Aorta (tissue), 5 donors: ENCODE measurements around the gene HTR4. TPM values are rescaled to one million over a fixed set of nuclear protein-coding genes. Genes with fewer than 3 reads are reported as not detected.
"Not testable (repeated sequence)": the region's sequence is repeated elsewhere in the genome, so short reads cannot be mapped to it uniquely, and the experiment has no call there.

Experiments
- ATAC-seq: fragments of 200-7000 bp; cut with Tn5 transposase; one replicate; pipeline ENCODE4 v1.9.1; 2022; ENCODE audit warnings: moderate library complexity; ENCODE audit not compliant: low FRiP score
- DNase-seq, 2 donors: peaks; one replicate each; pipeline ENCODE4 v3.0.0-alpha.2; 2020
- H3K27ac ChIP-seq, 2 donors: one replicate each; pipeline ENCODE4 v1.5.1; 2013; ENCODE audit warnings: low read length in 2 of 2, mild to moderate bottlenecking in 2 of 2, moderate library complexity in 2 of 2, control low read depth in 1 of 2, inconsistent platforms in 1 of 2, low read depth in 1 of 2
- H3K27me3 ChIP-seq, 2 donors: one replicate each; pipeline ENCODE4 v1.6.1; 2013; ENCODE audit warnings: control low read depth in 1 of 2, low read length in 1 of 2, mild to moderate bottlenecking in 1 of 2, moderate library complexity in 1 of 2; ENCODE audit not compliant: insufficient read depth in 2 of 2, control insufficient read depth in 1 of 2
- H3K36me3 ChIP-seq, 2 donors: one replicate each; pipeline ENCODE4 v1.6.1; 2013; ENCODE audit warnings: control low read depth in 1 of 2, low read length in 1 of 2, mild to moderate bottlenecking in 1 of 2; ENCODE audit not compliant: insufficient read depth in 2 of 2, control insufficient read depth in 1 of 2
- H3K4me1 ChIP-seq, 2 donors: one replicate each; pipeline ENCODE4 v1.6.1; 2013; ENCODE audit warnings: low read length in 2 of 2, control low read depth in 1 of 2, mild to moderate bottlenecking in 1 of 2, moderate library complexity in 1 of 2; ENCODE audit not compliant: insufficient read depth in 2 of 2, control insufficient read depth in 1 of 2
- H3K4me3 ChIP-seq, 2 donors: one replicate each; pipeline ENCODE4 v1.5.1; 2013; ENCODE audit warnings: low read length in 2 of 2, control low read depth in 1 of 2, mild to moderate bottlenecking in 1 of 2
- H3K9me3 ChIP-seq: one replicate; pipeline ENCODE4 v1.6.1; 2013; ENCODE audit warnings: mild to moderate bottlenecking, low read length; ENCODE audit not compliant: control insufficient read depth
- WGBS, 2 donors: extraction: QIAGEN DNeasy Blood & Tissue Kit; methylation state at CpG; one replicate each; pipeline ENCODE4 v1.1.7; 2013; 5-methylcytosine and 5-hydroxymethylcytosine counted together
- intact Hi-C, 2 donors: fragments of 100-400 bp; cut with DNase I; formaldehyde crosslinking; loops; one replicate each; pipeline versions ENCODE4 v1.14.2 to v1.15.0; 2022
- polyA plus RNA-seq, 2 donors: library from polyadenylated mRNA; stranded (reverse); fragments of 200-250 nt; gene quantifications; one replicate each; pipeline ENCODE4 v1.2.3, GENCODE V29; 2013
- total RNA-seq, 2 donors: library from RNA; stranded (reverse); fragmentation: NEBNext Ultra II Directional; extraction: Animal tissue kit (Norgen Biotek cat#: 25700); gene quantifications; one replicate each; pipeline ENCODE4 v1.2.1, GENCODE V29; 2021
- donor health status: healthy with polysubstance abuse.
- donor health status: Bipolar disorder and iron deficiency.
- donor health status: DM: no; HTN: no; CAD: no.
- donor health status: DM: no; HTN: no; CAD: no.
- donor health status: DM: yes; HTN: yes; CAD: no.

Gene HTR4
- total and polyA plus RNA-seq, 4 donors = 0.90 to 2.3 (median 1.5) TPM; not detected in 1

DNA sequence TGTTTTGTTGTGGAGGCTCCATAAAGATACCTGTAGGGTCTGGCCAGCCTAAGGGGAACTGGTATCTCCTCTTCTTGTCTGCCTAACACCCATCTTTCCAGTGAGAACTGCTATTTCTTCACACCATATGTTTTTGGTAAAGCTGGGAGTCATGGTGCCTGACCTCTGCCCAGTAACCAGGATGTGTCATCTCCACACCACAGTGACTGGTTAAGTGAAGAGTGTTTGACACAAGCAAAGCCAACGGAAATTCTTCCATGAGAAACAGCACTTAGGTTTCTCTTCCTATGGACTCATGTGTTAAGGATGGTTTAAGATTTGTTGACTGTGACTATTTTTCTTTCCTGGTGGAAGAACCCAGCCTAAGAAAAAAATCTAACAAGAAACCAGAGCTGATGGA lies 111.5 kb downstream of the HTR4 start:
- H3K4me3 ChIP-seq = no peak overlapping the region
- intact Hi-C loops = no loop called here
- no peak for ATAC-seq
- no peaks in the 10 kb centered on the region for H3K9me3 ChIP-seq
- H3K4me1 ChIP-seq = no peaks in the 10 kb centered on the region
- peaks cover 0 to 2% of the 10 kb centered on the region in 2 donors for H3K27me3 ChIP-seq
- H3K27ac ChIP-seq = no peak overlapping the region
- WGBS, 2 donors = 62 to 69% methylated on average over 1 of the region's 1 CpG
- DNase-seq = no peak
- no peaks in the 10 kb centered on the region for H3K36me3 ChIP-seq

DNA sequence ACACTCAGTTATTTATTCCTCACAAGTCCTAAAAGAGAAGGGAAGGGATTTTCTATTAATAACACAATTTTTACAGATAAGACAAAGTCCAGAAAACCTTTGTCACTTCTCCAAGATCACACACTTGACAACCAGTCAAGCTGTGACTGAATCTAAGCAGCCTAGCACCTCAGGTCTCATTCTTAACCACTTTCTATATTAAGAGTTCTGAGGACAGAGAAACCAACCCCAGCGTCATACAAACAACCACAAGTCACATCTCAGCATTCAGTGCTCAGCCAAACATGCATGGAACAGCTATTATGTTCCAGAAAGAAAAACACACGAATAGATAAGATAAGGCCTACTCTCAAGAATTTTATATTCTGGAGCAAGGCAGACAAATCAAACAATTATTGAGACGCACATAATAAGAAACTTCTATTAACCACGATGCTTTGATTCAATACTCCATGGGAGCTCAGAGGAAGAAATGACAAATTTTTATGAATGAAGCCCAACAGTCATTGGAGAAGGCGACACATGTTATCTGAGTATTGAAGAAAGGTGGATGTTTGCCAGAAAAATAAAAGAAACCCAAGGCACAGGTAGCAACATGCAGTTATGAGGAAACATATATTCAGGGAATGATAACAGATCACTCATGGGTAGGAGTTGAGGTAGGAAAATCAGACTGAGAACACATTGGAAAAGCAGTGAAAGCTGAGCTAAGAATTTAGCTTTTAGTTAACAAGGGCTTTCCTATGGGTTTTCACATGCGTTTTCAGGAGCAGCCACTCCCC lies 113.1 kb downstream of the HTR4 start:
- H3K27ac ChIP-seq = no peak overlapping the region
- WGBS, 2 donors = 47 to 54% methylated on average over 6 of the region's 6 CpGs
- H3K4me3 ChIP-seq = no peak overlapping the region
- no peaks in the 10 kb centered on the region for H3K4me1 ChIP-seq
- intact Hi-C loops = no loop called here
- no peak for DNase-seq
- H3K9me3 ChIP-seq = no peaks in the 10 kb centered on the region
- no peak for ATAC-seq
- H3K27me3 ChIP-seq = peaks cover 0 to 2% of the 10 kb centered on the region in 2 donors
- H3K36me3 ChIP-seq = no peaks in the 10 kb centered on the region

DNA sequence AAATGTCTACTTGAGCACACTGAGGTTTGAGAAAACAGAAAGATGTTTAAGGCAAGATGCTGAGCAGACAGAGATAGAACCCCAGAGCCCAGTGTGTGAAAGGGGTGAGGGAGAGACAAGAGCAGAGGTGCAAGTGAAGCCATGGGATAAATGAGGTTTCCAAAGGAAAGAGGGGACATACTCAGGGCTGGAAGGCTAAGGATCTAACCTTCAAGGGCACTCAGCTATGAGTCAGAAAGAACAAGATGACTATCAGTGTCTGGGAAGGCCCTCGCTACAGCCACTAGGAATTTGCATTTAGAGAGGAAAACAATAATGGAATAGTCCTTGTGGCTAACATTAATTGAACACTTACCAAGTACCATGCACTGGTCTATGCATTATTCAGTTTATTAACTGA lies 113.7 kb downstream of the HTR4 start:
- 78 to 87% methylated on average over 1 of the region's 1 CpG for WGBS, 2 donors
- no peaks in the 10 kb centered on the region for H3K36me3 ChIP-seq
- H3K4me3 ChIP-seq = no peak overlapping the region
- H3K9me3 ChIP-seq = no peaks in the 10 kb centered on the region
- no peak for DNase-seq
- H3K27ac ChIP-seq = no peak overlapping the region
- H3K27me3 ChIP-seq = peaks cover 0 to 2% of the 10 kb centered on the region in 2 donors
- intact Hi-C loops = no loop called here
- ATAC-seq = no peak
- H3K4me1 ChIP-seq = no peaks in the 10 kb centered on the region

DNA sequence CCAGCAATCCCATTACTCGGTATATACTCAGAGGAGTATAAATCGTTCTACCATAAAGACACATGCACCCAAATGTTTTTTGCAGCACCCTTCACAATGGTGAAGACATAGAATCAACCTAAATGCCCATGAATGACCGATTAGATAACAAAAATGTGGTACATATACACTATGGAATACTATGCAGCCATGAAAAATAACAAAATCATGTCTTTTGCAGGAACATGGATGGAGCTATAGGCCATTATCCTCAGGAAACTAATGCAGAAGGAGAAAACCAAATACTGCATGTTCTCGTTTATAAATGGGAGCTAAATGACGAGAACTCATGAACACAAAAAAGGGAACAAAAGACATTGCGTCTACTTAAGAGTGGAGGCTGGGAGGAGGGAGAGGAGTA lies 114.5 kb downstream of the HTR4 start:
- Histone ChIP-seq H3K4me1 (no peaks in the 10 kb centered on the region), H3K4me3 (no peak overlapping the region), H3K27me3 (no peaks in the 10 kb centered on the region), H3K9me3 (peaks cover under 1% of the 10 kb centered on the region), H3K36me3 (no peaks in the 10 kb centered on the region), H3K27ac (no peak overlapping the region)
- WGBS, 2 donors = 90 to 91% methylated on average over 6 of the region's 6 CpGs
- intact Hi-C loops = no loop called here
- ATAC-seq (no peak), DNase-seq (no peak)

DNA sequence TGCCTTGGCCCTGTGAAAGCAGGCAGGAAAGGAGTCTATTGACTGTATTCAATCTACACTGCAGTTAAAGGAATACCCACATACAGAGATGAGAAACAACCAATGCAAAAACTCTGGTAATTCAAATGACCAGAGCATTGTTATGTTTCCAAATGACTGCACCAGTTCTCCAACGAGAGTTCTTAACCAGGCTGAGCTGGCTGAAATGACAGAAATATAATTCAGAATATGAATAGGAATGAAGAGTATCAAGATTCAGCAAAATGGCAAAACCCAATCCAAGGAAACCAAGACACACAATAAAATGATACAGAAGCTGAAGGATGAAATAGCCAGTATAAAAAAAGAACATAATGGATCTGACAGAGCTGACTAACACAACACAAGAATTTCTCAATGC lies 119.1 kb downstream of the HTR4 start:
- Histone ChIP-seq H3K9me3 (peaks cover 7% of the 10 kb centered on the region), H3K36me3 (no peaks in the 10 kb centered on the region), H3K27ac (no peak overlapping the region), H3K4me1 (no peaks in the 10 kb centered on the region), H3K4me3 (peak overlapping the region in 1 of 2 donors; percentile 2), H3K27me3 (no peaks in the 10 kb centered on the region)
- ATAC-seq (no peak), DNase-seq (no peak)
- WGBS, 2 donors = 67 to 81% methylated on average over 1 of the region's 1 CpG
- intact Hi-C loops = no loop called here

DNA sequence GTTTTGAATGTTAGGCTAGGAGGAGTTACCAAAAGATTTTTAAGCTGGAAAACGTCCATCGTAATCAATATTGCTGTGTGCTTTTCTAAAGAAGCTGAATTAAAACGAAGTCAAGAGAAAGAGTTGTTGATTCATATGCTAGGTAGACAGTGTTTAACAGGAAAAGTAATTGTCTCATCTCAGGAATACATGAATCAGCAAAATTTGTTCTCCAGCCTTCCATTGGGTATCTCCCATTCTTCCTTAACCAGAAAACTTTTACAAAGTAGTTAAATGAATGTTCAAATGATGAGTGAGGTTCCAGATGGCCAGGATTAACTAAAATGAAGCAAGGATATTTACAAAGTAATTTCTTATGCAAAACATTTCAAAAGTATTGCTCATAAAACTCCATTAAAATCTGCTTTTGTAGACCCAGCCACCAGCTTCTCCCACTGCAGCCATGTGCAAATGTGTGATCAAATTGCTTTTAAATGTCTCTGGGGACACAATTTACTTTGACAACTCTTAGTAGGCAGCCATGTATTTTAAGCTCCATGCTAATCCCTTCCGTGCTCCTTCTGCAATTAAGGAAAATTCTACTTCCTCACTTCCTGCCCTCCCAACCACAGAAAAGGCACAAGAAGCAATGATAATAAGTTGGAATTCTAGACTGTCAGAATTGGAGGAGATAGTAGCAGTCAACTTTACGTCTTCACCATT lies 121.2 kb downstream of the HTR4 start:
- ATAC-seq = no peak
- DNase-seq = no peak
- Histone ChIP-seq H3K4me3 (no peak overlapping the region), H3K27ac (no peak overlapping the region), H3K36me3 (no peaks in the 10 kb centered on the region), H3K9me3 (peaks cover 11% of the 10 kb centered on the region), H3K4me1 (no peaks in the 10 kb centered on the region), H3K27me3 (no peaks in the 10 kb centered on the region)
- 67 to 68% methylated on average over 5 of the region's 5 CpGs for WGBS, 2 donors
- intact Hi-C loops = no loop called here

DNA sequence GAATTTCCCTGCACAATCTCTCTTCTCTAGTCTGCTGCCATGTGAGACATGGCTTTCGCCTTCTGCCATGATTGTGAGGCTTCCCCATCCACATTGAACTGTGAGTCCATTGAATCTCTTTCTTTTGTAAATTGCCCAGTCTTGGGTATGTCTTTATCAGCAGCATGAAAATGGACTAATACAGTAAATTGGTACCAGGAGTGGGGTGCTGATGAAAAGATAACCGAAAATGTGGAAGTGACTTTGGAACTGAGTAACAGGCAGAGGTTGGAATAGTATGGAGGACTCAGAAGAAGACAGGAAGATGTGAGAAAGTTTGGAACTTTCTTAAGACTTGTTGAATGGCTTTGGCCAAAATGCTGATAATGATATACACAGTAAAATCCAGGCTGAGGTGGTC lies 124.9 kb downstream of the HTR4 start:
- H3K36me3 ChIP-seq, DNase-seq, H3K4me1 ChIP-seq, H3K4me3 ChIP-seq, ATAC-seq, H3K27me3 ChIP-seq, H3K9me3 ChIP-seq, H3K27ac ChIP-seq, intact Hi-C loops: not testable (repeated sequence)
- WGBS, 2 donors = 92 to 94% methylated on average over 2 of the region's 2 CpGs

DNA sequence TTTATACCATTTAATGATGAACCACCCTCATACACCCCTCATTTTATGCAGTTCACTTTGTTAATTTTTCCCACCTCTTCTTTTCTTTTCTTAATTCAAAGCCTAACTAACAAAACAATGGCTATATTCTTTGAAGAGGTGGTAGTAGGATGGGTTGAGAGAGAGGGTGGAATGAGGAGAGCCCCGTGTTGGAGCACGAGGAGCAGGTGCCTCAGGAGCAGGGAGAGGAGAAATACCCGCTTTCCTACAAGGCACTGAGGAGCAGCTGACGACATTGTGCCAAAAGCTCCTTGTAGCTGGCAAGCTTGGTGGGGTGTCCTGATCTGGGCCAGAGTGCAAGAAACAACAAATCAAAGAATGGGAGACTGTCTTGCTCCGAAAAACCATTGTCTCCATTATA lies 129.6 kb downstream of the HTR4 start:
- no peak for DNase-seq
- no peak overlapping the region for H3K4me3 ChIP-seq
- intact Hi-C loops = no loop called here
- H3K36me3 ChIP-seq = no peaks in the 10 kb centered on the region
- H3K27me3 ChIP-seq = peaks cover 0 to 1% of the 10 kb centered on the region in 2 donors
- 79 to 87% methylated on average over 5 of the region's 5 CpGs for WGBS, 2 donors
- peaks cover 6% of the 10 kb centered on the region for H3K9me3 ChIP-seq
- ATAC-seq = no peak
- H3K27ac ChIP-seq = no peak overlapping the region
- H3K4me1 ChIP-seq = peaks cover 0 to 1% of the 10 kb centered on the region in 2 donors

DNA sequence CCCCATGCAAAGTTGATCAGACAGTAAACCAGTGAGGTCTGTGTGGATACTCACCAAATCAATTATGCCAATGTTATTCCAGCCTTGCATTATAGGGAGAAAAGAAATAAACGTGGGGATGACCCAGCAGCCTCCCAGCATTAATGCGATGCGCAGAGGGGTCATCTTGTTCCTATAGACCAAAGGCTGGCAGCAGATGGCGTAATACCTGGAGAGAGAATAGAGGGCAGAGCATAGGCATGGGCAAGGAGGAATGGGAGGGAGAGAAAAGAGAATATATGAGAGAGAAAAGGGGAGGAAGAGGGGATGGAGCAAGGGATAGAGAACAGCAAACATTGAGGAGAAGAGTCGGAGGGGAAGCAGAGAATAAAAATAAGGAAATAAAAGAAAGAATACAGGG lies 131.2 kb downstream of the HTR4 start:
- Histone ChIP-seq H3K27ac (no peak overlapping the region), H3K4me1 (peaks cover 0 to 1% of the 10 kb centered on the region in 2 donors), H3K36me3 (no peaks in the 10 kb centered on the region), H3K27me3 (peaks cover 0 to 1% of the 10 kb centered on the region in 2 donors), H3K4me3 (no peak overlapping the region), H3K9me3 (peaks cover 1% of the 10 kb centered on the region)
- 64 to 68% methylated on average over 5 of the region's 5 CpGs for WGBS, 2 donors
- ATAC-seq (no peak), DNase-seq (no peak)
- intact Hi-C loops = no loop called here
